T follicular helper cell (primary cell): ENCODE results near the gene IRS1.

Source experiments
- DNase-seq: peaks from one replicate; pipeline ENCODE4 v3.0.0-alpha.2; 2020; ENCODE audit warnings: low read depth

Gene IRS1

GRCh38 chr2:226684563-226684959 lies 115.1 kb downstream of the IRS1 start:
- DNase-seq = no peak

GRCh38 chr2:226683944-226684562 lies 115.6 kb downstream of the IRS1 start:
- DNase-seq = no peak

DNA sequence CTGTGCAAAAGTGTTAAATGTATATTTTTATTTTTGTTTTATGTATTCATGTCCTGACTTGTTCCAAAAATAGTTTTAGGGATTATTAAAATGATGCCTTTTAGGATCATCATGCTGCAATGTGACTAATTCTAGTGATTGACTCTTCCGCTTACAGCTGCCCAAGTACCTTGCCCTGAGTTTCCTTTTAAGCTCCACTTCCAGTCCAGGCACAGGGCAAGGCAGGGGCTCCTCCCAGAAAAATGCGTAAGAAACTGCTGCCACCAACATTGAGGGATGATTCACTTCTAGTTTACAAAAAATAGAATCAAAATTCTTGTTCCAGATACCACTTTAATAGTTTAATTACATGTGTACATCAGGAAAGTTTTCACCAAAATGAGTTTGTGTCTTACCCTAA lies 116.4 kb downstream of the IRS1 start:
- DNase-seq = no peak
